Measurements from ENCODE around the gene DNAAF9. TPM values are rescaled to one million over a fixed set of nuclear protein-coding genes. Genes with fewer than 3 reads are reported as not detected.

DNAAF9 gene
- total and polyA plus RNA-seq, 2 of the 4 experiments (the other 2 are of a cell fraction), result 7.9 to 8.2 TPM

- Histone ChIP-seq H3K23ac (ENCODE audit: low read depth, low read length) (peak overlapping the region; percentile 92), H4K91ac (ENCODE audit: insufficient read depth, low read depth, low read length) (peak overlapping the region; percentile 58), H2AK5ac (ENCODE audit: low read depth, low read length) (peak overlapping the region; percentile 71), H2BK15ac (ENCODE audit: low read depth, low read length) (no peak overlapping the region), H3K14ac (replicated peaks; ENCODE audit: low read depth, low read length) (peak overlapping the region; percentile 92), H4K8ac (ENCODE audit: low read depth in 2 of 2, low read length in 2 of 2) (peak overlapping the region; percentile 62 to 81), H2AK9ac (replicated peaks; ENCODE audit: low read depth, low read length, poor library complexity) (peak overlapping the region; percentile 91), H3K4me1 (ENCODE audit: control insufficient read depth, insufficient read depth, low read length) (peaks cover 5% of the 10 kb centered on the region), H3K9ac (ENCODE audit: low read depth, low read length) (peak overlapping the region; percentile 82), H3K4ac (ENCODE audit: low read depth, low read length) (peak overlapping the region; percentile 84), H3K79me1 (ENCODE audit: low read depth in 1 of 2, low read length in 2 of 2) (peaks cover 15 to 55% of the 10 kb centered on the region in 2 experiments; a peak in 3 of 4 replicates), H3K27me3 (ENCODE audit: control insufficient read depth, insufficient read depth, low read length) (no peaks in the 10 kb centered on the region), H2BK20ac (ENCODE audit: low read depth, low read length) (no peak overlapping the region; the same call in 1 of the 2 replicates), H4K20me1 (ENCODE audit: insufficient read depth, low read length) (peaks cover 45% of the 10 kb centered on the region; the same call in 1 of the 2 replicates), H3K9me3 (ENCODE audit: control insufficient read depth, insufficient read depth, low read length) (no peaks in the 10 kb centered on the region), H3K56ac (ENCODE audit: extremely low read depth, insufficient read depth, low read length) (peak overlapping the region; percentile 89), H2BK120ac (ENCODE audit: low read depth, low read length) (peak overlapping the region; percentile 30; the same call in 1 of the 2 replicates), H3K4me2 (ENCODE audit: low read depth, low read length) (peak overlapping the region; percentile 95), H2BK5ac (ENCODE audit: low read depth, low read length, poor library complexity, severe bottlenecking) (peak overlapping the region; percentile 86), H3K27ac (ENCODE audit: insufficient read depth, low read length) (peak overlapping the region; percentile 72), H3K36me3 (ENCODE audit: control insufficient read depth, insufficient read depth, low read length) (no peaks in the 10 kb centered on the region), H2AFZ (replicated peaks; ENCODE audit: low read length, poor library complexity) (peak overlapping the region; percentile 90), H3K18ac (ENCODE audit: low read depth, low read length) (peak overlapping the region; percentile 82), H3K4me3 (ENCODE audit: insufficient read depth, low read depth, low read length) (peak overlapping the region; percentile 90), H4K5ac (ENCODE audit: low read depth, low read length) (peak overlapping the region; percentile 31), H3K9me1 (ENCODE audit: insufficient read depth, low read length) (0 out of 2 replicates have a peak, but pooled peaks cover 5% of the 10 kb centered on the region)
- in situ Hi-C loops (cut with MboI; ENCODE audit: low sequenced_read_pairs), result no loop called here
- dilution Hi-C loops (cut with HindIII; ENCODE audit: low sequenced_read_pairs, unreplicated experiment), result no loop called here
- TF ChIP-seq RAD21 (IDR thresholded peaks at IDR 0.05; ENCODE audit: low read length) (no peak), SMC3 (IDR thresholded peaks at IDR 0.05; ENCODE audit: low read depth, low read length) (no peak), CHD1 (IDR thresholded peaks at IDR 0.05; ENCODE audit: low read depth, low read length) (no peak), MAZ (IDR thresholded peaks at IDR 0.05; ENCODE audit: borderline replicate concordance, low read depth, low read length) (no peak), MXI1 (IDR thresholded peaks at IDR 0.05; ENCODE audit: borderline replicate concordance, low read depth, low read length) (no peak), CEBPB (IDR thresholded peaks at IDR 0.05; ENCODE audit: low read depth, low read length) (no peak), POLR2A (IDR thresholded peaks at IDR 0.05; ENCODE audit: low read depth, low read length) (no peak), RCOR1 (IDR thresholded peaks at IDR 0.05; ENCODE audit: insufficient replicate concordance, low read length) (no peak), BHLHE40 (IDR thresholded peaks at IDR 0.05; ENCODE audit: low read depth, low read length) (no peak), NFE2L2 (IDR thresholded peaks at IDR 0.05; ENCODE audit: low read depth, low read length) (no peak), ELK1 (IDR thresholded peaks at IDR 0.05; ENCODE audit: borderline replicate concordance, low read depth, low read length) (no peak), MAFK (IDR thresholded peaks at IDR 0.05; ENCODE audit: low read depth, low read length) (no peak), FOS (IDR thresholded peaks at IDR 0.05; ENCODE audit: low read depth, low read length) (no peak), USF2 (IDR thresholded peaks at IDR 0.05; ENCODE audit: low read depth, low read length) (no peak)
- TF ChIP-seq, protein P1, sequence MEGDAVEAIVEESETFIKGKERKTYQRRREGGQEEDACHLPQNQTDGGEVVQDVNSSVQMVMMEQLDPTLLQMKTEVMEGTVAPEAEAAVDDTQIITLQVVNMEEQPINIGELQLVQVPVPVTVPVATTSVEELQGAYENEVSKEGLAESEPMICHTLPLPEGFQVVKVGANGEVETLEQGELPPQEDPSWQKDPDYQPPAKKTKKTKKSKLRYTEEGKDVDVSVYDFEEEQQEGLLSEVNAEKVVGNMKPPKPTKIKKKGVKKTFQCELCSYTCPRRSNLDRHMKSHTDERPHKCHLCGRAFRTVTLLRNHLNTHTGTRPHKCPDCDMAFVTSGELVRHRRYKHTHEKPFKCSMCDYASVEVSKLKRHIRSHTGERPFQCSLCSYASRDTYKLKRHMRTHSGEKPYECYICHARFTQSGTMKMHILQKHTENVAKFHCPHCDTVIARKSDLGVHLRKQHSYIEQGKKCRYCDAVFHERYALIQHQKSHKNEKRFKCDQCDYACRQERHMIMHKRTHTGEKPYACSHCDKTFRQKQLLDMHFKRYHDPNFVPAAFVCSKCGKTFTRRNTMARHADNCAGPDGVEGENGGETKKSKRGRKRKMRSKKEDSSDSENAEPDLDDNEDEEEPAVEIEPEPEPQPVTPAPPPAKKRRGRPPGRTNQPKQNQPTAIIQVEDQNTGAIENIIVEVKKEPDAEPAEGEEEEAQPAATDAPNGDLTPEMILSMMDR (conservative IDR thresholded peaks at IDR 0.05; ENCODE audit: low read depth, low read length), result no peak
- no TSS peak for BruUV-seq (replicated peaks)
- ATAC-seq (ENCODE audit: low read depth) (peak; percentile 0; the same call in 1 of the 2 replicates), DNase-seq (no peak)
- CTCF ChIA-PET, result no interaction called here
- 0% methylated on average over 3 of the region's 27 CpGs; no CpG with 5 or more reads in 1 of the 2 experiments for WGBS, 2 experiments (ENCODE audit: extremely low coverage in 2 of 2, insufficient read length in 1 of 2)
- intact Hi-C loops (cut with micrococcal nuclease), result loop anchor here (2.0 kb wide), 1 partner anchor 156 kb away; no protein-coding TSS in a partner anchor
- POLR2A ChIA-PET (ENCODE audit: unreplicated experiment), result no interaction called here
Measured at GRCh38 chr20:3406481-3407039, 909 bp downstream of the DNAAF9 start.

Measured in IMR-90 (cell line).